H1 (cell line): ENCODE measurements around the gene HS6ST1. TPM values are rescaled to one million over a fixed set of nuclear protein-coding genes. Genes with fewer than 3 reads are reported as not detected.

Experiments
- EZH2 ChIP-seq: fragments of 200-600 bp; sonication (generic); IDR thresholded peaks from 2 replicates; pipeline ENCODE4 v1.7.1; 2012; ENCODE audit warnings: low read depth, mild to moderate bottlenecking, moderate library complexity, low read length, inconsistent platforms; ENCODE audit not compliant: severe bottlenecking
- TAF1 ChIP-seq: IDR thresholded peaks from 2 replicates; pipeline ENCODE4 v1.6.1; 2011; ENCODE audit warnings: mild to moderate bottlenecking, low read depth, low read length
- polyA plus RNA-seq, 7 experiments: library from polyadenylated mRNA; depleted of rRNA in 3 of 7; stranded (reverse) in 5 of 7; unstranded in 2 of 7; fragments of >200 nt in 5 of 7; fragments of 200-250 nt in 2 of 7; gene quantifications; 1 replicate in 5 of 7; 2 replicates in 1 of 7; 4 replicates in 1 of 7; pipeline versions ENCODE4 v1.2.1 to v1.2.3, GENCODE V29; 2011 to 2013; ENCODE audit warnings: missing spikeins in 2 of 7, mixed read lengths in 2 of 7
- total RNA-seq: library from RNA; stranded (reverse); fragmentation: NEBNext Ultra II Directional; extraction: Animal tissue kit (Norgen Biotek cat#: 25700); gene quantifications from 2 replicates; pipeline ENCODE4 v1.2.1, GENCODE V29; 2021

HS6ST1 gene
- total and polyA plus RNA-seq, 2 of the 8 experiments (the other 6 are each of a cell fraction or from before 2014, with no cell fraction given), result 37.4 to 74.6 TPM

- TF ChIP-seq TAF1 (no peak), EZH2 (no peak)
These were observed 17.1 kb downstream of the HS6ST1 start (continued) for GRCh38 chr2:128301501-128301966.
